ENCODE results near the gene NNT.

GRCh38 chr5:43659075-43659474 lies 56.1 kb downstream of the NNT start:
- no peak for TF ChIP-seq CTCF (IDR thresholded peaks at IDR 0.05)
- TF ChIP-seq ZFX (IDR thresholded peaks at IDR 0.05; ENCODE audit: borderline replicate concordance): no peak

Data from 22Rv1 (cell line).